NCI-H1694 treated with DMSO at 0.1 percent for 48 hours (cell line): ENCODE data around the gene MFSD2A.
"Not testable (repeated sequence)": the region's sequence is repeated elsewhere in the genome, so short reads cannot be mapped to it uniquely, and the experiment has no call there.

Experiments
- DNase-seq: peaks from one replicate; lab custom pipeline; 2025; lab: John Stamatoyannopoulos, UW

The MFSD2A gene

DNA sequence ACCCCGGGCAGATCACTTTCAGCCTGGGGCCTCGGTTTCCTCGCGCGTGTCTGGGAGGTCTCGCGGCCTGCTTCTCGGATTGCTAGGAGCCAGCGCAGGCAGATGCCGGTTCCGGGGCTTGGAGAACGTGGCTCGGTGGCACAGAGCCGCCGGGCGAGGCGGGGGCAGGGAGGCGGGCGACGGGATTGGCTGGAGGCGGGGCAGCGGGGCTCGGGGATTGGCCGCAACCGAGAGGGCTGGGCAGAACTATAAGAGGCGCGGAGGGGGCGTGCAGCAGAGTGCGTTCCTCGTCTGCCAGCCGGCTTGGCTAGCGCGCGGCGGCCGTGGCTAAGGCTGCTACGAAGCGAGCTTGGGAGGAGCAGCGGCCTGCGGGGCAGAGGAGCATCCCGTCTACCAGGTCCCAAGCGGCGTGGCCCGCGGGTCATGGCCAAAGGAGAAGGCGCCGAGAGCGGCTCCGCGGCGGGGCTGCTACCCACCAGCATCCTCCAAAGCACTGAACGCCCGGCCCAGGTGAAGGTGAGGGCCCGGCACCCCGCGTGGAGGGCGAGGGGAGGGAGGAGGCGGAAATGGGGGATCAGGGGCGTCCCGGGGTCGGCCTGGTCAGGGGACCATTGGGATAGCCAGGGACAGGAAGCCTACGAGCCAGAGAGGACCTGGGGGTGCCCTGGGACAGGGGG is at the start of gene MFSD2A:
MFSD2A (plus strand) TSS at position 276 of the 677 bp plus-strand sequence; CDS start at position 424, 148 bp downstream.
- DNase-seq, result peak; percentile 100

DNA sequence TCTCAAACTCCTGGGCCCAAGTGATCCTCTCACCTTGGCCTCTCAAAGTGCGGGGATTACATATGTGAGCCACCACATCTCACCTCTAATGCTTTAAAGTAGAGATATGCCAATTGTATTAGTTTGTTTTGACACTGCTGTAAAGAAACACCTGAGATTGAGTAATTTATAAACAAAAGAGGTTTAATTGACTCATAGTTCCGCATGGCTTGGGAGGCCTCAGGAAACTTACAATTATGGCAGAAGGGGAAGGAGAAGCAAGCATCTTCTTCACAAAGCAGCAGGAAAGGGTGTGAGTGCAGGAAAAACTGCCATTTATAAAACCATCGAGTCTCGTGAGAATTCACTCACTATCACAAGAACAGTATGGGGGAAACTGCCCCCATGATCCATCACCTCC is 49.8 kb upstream of the MFSD2A start:
- DNase-seq, result no peak

DNA sequence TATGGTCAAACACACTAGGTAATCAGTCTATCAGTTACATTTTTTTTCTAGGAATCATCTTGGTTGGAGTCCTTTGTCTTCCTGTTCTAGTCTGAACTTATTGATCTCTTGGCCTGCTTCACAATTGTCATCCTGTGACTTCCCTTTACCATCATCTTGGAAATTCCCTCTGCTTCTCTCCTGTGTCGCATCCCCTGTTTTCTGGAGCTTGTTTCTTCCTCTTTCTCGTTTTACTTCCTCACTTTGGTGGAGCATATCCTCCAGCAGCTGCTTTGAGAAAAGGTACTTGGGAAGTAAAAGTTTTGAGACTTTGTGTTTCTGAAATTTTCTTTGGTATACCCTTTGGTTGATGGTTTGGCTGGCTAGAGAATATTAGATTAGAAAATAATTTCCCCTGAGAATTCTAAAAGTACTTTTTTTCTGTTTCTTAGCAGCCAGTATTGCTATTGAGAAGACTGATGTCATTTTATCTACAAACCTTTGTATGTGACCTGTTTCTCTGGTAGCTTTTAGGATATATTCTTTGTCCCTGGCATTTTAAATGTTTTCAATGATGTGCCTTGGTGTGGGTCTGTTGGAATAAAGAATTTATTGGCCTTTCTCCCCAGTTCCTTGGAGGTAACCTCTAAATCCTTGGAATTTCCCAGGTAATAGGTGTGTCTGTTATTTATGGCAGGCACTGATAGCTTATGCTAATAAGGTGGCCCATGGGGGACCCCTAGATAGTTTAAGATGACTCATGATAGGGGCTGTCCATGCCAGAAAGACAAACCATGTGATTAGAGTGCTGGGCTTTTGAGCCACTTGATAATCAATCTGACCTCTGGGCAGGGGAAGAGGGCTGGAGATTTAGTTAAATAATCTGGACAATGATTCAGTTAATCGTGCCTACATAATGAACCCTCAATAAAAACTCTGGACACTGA is 47.2 kb upstream of the MFSD2A start:
- DNase-seq, result no peak

DNA sequence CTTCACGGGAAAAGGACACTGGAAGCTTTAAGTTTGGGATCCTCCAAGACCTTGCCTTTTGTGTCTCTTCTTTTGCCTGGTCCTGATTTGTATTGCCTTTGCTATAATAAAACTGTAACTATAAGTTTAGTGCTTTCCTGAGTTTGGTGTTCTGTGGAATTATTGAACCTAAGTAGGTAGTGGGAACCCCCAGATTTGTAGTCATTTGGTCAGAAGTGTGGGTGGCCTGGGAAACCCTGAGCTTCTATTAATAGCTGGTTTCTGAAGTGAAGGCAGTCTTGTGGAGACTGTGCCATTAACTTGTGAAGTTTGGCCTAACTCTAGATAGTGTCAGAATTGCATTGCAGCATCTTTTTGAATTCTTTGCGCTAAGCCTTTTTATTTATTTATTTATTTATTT is 46.4 kb upstream of the MFSD2A start:
- no peak for DNase-seq

DNA sequence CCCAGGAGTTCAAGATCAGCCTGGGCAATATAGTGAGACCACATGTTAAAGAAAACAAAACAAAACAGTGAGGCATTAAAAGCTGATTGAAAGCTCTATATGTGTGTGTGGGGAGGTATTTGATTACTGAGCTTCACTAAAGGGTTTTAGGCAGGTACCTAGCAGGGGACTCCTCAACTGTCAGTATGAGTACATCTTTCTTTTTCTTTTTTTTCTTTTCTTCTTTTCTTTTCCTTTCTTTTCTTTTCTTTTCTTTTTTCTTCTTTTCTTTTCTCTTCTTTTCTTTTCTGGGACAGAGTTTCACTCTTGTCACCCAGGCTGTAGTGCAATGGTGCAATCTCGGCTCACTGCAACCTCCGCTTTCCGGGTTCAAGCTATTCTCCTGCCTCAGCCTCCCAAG is 44.7 kb upstream of the MFSD2A start:
- no peak for DNase-seq

DNA sequence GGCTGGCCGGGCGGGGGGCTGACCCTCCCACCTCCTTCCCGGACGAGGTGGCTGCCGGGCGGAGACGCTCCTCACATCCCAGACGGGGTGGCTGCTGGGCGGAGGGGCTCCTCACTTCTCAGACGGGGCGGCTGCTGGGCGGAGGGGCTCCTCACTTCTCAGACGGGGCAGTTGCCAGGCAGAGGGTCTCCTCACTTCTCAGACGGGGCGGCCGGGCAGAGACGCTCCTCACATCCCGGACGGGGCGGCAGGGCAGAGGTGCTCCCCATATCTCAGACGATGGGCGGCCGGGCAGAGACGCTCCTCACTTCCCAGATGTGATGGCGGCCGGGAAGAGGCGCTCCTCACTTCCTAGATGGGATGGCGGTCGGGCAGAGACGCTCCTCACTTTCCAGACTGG is 41.8 kb upstream of the MFSD2A start:
- not testable (repeated sequence) for DNase-seq

DNA sequence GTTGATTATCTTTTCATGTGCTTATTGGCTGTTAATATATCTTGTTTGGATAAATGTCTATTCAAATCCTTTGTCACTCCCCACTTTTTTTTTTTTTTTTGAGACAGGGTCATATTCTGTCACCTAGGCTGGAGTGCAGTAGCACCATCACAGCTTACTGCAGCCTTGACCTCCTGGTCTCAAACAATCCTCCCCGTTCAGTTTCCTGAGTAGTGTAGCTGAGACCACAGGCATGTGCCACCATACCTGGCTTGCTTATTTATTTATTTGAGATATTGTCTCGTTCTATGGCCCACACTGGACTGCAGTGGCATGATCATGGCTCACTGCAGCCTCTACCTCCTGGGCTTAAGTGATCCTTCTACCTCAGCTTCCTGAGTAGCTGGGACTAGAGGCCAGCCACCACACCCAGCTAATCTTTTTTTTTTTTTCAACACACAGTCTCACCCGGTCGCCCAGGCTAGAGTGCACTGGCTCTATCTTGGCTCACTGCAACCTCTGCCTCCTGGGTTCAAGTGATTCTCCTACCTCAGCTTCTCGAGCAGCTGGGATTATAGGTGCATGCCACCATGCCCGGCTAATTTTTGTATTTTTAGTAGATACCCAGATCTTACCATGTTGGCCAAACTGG is 39.3 kb upstream of the MFSD2A start:
- DNase-seq, result no peak

DNA sequence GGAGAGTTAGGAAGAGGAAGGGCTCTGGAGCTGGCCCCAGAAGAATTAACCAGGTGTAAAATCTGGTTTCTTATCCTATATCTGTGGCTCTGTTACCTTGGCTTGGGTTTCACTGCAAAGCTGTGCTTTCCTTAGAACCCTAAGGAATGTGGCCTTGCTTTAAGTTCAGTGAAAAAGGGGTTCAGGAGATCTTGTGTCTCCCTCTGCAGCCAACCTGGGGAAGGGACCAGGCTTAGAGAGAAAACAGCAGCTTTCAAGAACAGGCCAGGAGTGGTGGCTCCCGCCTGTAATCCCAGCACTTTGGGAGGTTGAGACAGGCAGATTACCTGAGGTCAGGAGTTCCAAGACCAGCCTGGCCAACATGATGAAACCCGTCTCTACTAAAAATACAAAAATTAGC is 37.1 kb upstream of the MFSD2A start:
- DNase-seq, result no peak

DNA sequence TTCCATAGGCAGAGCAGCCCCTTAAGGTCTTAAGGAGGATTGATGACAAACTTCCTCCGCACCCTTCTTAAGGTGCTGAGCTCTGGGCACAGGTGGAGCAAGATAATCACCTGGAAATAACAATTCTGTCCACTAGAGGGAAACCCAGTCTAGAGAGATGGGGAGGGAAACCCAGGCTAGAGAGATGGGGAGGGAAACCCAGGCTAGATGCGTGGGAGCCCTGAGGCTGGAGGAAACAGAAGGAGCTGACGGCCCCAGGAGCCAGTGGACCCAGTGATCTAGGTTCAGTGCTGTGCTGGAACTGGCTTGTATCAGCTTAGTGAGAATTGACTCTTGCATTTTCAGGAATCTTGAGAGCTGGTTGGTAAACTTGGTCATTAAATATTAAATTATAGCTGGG is 35.4 kb upstream of the MFSD2A start:
- DNase-seq, result peak; percentile 100

DNA sequence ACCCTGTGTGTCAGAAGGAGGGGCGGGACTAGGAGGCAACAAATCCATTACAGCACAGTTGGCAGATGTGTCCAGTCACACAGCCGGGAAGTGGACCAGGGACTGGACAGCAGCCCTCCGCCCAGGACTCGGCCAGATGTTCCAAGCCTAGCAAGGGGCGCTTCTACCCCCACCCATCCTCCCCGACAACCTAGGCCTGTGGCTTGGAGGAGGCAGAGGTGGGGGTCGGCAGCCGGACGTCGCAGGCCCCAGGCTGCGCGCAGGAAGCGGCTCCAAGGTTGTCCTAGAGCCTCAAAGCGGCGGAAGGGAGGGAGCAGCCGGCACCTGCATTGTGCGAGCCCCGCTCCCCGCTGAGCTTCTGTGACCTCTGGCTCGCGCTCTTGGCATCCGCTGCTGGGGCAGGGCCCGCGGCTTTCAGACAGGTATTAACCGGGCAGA is 32.7 kb upstream of the MFSD2A start:
- no peak for DNase-seq

DNA sequence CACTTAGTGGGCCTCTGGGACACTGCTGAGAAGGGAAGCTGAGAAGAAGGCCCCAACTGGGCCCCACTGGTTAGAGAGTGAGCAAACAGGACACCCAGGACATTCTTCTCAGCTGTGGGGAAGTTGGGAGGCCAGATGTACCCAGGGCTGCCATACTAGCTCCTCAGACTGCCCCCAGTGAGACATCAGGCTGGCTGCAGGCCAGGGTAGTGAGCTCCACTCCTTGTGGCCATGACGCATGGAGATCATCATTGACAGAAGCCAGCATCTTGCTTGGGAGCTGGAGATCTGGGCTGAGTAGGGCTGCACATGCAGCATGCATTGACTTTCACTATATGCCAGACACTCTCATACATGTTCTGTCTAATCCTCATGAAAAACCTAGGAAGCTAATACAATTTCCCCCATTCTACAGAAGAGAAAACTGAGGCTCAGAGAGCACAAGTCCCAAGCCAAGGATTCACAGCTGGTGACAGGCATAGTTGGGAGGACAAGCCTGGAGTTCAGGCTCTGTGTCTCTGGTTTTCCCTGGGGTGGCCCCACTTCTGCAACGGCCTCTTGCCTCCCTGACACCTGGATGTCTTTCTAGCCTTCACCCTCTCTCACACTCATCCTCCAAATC is 29.1 kb upstream of the MFSD2A start:
- DNase-seq, result no peak

DNA sequence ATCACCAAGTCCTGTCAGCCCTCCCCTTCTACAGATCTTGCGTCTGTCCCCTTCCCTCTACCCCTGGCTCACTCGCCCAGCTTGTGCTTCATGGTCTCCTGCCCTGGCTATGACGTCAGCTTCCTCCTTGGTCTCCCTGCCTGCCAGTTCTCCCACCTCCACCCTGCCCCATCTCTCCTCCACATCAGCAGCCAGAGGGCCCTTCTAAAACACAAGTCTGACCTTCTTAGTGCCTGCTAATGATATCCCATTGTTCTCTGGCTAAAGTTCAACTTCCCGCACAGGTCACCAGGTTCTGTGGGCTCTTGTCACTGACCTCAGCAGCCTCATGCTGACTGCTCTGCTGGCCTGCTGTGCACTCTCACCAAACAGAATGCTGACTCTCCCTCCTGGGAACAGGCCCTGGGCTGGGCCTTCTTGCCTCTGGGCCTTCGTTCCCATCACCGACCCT is 28.6 kb upstream of the MFSD2A start:
- peak; percentile 100 for DNase-seq

DNA sequence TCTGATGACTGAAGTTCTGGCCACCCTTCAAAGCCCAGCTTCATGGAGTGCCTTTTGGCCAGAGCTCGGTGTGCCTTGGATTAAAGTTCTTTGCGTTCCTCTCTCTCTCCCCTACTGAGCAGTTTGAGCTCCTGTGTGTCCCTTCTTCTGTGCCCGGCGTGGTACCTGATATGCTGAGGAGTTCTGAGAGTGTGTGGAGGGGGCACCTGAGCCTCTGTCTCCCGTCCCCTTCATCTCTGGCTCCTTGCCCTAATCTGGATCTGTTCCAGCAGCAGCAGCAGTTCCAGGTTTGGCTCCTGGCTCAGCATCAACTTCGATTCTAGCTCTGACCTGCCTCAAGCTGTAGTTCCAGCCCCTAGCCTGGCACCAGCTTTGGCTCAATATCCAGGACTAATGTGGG is 28.1 kb upstream of the MFSD2A start:
- DNase-seq, result peak; percentile 100

DNA sequence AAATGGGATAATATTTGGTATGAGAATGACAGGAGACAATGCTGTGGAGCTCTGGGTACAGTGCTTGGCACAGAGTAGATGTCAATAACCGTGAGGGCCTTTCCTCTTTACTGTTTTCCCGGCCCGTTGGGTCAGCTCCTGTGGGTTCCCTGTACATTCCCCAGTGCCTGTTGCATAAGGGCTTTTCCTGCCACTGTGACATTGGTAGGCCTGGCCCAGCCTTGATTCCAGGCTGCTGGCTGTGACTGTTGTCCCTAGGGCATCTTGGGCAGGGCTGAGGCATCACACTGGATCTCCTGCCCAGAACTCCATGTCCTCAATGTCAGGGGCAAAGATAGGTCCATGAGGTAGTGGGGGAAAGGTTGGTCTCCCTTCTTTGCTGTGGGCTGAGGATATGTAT is 27.4 kb upstream of the MFSD2A start:
- DNase-seq, result no peak

DNA sequence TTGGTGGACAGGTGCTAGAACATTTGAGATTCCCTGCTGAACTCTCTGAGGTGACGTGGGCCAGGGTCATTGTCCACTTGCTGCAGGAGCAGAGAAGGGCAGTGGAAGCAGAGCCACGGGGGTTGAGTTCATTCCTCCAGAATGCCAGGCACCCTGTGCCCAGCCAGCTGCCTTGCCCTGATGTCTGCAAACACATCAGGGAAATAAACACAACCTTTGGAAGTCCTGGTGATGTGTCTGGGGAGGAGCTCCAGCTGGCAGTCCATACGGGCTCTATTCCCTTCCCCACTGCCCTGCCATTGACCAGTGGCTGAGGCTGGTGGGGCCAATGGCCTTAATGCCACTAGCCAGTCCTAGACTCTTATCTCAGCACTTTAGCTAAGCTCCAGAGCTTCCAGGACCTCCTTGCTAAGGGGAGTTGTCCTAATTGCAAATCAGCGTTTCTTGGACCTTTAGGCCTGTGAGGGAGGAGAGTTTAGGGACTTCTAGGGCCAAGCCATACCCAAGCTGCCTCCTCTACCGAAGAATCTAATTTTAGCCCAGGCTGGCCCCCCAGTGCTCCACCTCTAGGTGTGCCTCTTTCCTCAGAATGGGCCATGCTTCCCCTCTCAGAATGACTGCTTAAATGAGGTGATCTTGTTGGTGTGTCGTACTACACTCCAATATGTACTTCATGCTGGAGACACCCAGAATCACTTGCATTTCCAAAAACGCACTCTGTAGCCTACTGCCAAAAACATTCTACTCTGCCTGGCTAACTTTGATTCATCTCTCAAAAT is 25.9 kb upstream of the MFSD2A start:
- DNase-seq, result peak; percentile 100

DNA sequence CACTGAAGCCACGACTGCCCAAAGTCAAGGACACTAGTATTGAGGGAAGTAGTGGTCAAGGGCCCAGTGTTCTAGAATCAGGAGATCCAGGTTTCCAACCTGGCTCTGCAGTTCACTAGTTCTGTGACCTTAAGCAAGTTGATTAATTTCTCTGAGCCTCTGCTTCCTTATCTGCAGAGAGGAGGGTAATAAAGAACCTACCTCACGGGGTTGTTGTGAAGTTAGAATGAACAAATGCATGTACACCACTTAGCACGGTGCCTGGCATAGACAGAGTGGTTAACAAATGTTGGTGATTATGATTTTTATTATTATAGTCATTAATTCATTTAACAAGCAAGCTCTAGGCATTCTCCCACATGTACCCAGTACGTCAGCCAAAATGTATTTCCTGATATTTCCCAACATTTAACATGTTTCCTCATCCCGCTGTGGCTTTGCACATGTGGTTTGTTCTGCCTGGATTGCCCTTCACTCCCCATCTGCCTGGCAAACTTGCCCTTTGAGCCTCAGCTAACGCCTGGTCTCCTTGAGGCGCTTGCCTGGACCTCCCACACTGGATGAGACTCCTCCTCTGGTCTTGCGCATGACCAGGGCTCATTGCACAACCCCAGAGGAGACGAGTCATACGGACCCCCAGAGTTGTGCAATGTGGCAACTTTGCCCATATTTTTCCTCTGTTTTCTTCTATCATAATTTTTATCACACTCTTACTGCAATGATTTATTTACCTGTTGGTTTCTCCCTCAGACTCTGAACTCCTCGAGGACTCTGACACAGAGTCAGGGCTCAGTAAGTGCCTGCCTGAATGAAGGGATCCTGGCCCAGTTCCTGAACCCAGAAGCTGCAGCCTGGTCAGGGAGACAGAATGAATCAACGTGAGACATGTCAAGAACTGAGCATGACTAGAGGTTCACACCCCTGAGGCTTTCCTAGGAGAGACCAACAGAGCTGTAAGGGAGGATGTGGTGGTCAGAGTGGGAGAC is 20.7 kb upstream of the MFSD2A start:
- DNase-seq, result peak; percentile 100

DNA sequence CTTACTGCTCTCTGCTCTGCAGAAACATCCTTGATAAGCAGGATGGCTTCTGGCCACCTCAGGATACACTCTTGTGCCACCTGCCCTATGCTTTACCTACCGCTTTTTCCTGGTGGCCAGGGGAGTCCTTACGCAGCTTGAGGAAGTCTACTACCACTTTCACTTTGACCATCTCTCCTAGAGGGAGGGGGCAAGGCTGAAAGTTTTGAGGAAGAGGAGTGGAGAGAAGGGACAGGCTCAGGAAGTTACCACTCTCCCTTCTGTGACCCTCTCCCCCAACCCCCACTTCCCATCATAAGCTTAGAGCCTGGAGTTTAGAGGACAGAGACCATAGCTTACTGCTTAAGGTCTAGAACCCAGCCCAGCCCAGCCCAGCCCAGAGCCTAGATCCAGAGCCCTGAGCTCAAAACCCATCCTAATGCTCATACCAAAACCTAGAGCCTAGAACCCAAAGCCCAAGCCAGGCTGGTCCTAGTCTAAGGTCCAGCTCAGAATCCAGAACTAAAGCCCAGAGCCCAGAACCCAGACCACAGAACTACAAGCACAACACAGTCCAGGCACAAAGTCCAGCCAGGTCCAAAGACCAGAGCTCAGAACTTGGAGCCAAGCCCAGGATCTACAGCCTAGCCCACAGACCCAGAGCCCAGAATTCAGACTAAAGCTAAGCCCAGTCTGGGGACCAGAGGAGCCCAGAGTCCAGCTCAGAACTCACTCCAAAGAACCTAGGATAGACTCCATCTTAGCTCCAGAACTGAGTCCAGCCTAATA is 18.0 kb upstream of the MFSD2A start:
- no peak for DNase-seq

DNA sequence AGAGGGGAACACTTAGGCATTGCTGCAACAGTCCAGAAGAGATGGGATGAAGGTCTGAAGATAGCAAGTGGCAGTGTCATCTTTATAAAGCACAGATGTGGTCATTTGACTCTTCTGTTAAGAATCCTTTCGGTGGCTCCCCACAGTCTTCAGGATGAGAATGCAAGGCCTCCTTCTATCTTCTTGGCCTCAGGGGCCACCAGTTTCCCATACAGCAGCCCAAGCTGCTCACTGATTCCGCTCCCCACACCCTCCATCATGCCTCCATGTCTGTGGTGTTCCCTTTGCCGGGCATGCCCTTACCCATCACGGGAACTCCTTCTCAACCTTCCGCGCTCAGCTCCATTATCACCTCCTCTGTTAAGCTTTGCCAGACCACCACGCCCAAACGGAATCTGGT is 16.1 kb upstream of the MFSD2A start:
- DNase-seq, result no peak

DNA sequence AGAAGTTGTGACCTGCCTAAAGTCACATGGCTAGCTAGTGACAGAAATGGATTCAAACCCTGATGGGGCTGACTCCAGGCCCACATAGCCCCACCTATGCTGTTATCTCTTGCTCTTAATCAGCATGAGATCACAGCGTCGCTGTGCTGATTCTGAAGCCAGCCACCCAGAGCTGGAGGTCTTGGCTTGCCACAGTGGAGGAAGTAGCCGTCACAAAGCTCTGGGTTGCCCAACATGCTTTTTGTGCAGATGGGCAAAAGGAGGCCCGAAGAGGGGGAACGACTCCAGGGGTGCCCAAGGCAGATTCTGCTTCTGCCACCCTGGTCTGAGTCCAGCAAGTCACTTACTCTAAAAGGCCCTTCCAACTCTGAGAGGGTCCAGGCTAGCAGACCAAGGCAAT is 14.7 kb upstream of the MFSD2A start:
- no peak for DNase-seq
